ENCODE data around the gene BTBD1.
"Not testable (repeated sequence)": the region's sequence is repeated elsewhere in the genome, so short reads cannot be mapped to it uniquely, and the experiment has no call there.

BTBD1 gene

GRCh38 chr15:83105440-83105839 is 38.4 kb upstream of the BTBD1 start:
- Mint-ChIP-seq H3K36me3 (no peaks in the 10 kb centered on the region), H3K9me3 (ENCODE audit: low read depth) (no peaks in the 10 kb centered on the region), H3K27me3 (peaks cover 36% of the 10 kb centered on the region), H3K4me1 (ENCODE audit: low read depth) (peaks cover 16% of the 10 kb centered on the region), H3K4me3 (peak overlapping the region; percentile 22), H3K27ac (no peak overlapping the region)

DNA sequence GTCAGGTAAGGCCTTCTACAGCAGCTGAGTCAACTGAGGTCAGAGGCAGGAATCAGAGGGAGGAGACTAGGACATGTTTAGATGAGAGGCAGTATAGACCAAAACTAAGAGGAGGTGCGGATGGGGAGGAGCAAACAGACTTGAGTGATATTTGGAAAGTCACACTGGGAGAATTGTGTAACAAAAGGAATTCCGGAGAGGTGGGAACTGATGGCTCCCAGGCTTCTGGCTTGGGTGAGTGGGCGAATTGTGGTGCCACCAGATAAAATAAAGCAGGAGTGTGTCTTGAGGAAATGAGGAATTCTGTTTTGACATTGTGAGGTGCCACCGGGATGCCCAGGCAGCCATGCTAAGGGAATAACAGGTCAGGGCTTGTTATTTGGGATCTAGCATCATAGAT is 37.1 kb upstream of the BTBD1 start:
- Mint-ChIP-seq H3K27me3 (peaks cover 29% of the 10 kb centered on the region), H3K27ac (no peak overlapping the region), H3K36me3 (no peaks in the 10 kb centered on the region), H3K9me3 (ENCODE audit: low read depth) (no peaks in the 10 kb centered on the region), H3K4me1 (ENCODE audit: low read depth) (peaks cover 15% of the 10 kb centered on the region), H3K4me3 (no peak overlapping the region)

GRCh38 chr15:83102346-83102745 is 35.3 kb upstream of the BTBD1 start:
- no peaks in the 10 kb centered on the region for H3K9me3 Mint-ChIP-seq (ENCODE audit: low read depth)
- no peak overlapping the region for H3K4me3 Mint-ChIP-seq

DNA sequence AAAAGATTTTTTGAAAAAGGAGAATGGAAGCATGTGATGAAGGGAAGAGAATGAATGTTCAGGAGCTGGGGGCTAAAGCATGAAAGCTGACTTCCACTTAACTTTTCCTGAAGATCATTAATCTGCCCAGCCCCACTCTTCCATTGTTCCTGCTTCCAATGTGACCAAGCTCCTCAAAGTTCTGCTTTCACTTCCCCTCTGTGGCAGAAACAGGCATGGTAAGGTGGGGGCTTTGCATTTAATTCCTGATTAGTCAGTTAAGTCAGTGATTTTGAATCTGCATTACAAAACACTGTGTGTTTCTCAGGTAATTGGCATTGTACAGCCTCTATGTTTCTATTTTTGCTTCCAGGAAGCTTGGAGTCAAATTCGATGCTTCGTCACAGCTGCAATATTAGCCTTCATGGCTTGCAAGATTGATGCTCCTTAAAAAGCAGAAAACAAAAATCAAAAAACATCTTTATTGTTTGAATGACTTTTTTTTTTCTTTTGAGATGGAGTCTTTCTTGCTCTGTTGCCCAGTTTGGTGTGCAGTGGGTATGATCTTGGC is 33.1 kb upstream of the BTBD1 start:
- Mint-ChIP-seq H3K27ac (no peak overlapping the region), H3K4me1 (ENCODE audit: low read depth) (no peaks in the 10 kb centered on the region), H3K36me3 (peaks cover 6% of the 10 kb centered on the region), H3K4me3 (no peak overlapping the region), H3K9me3 (ENCODE audit: low read depth) (no peaks in the 10 kb centered on the region), H3K27me3 (peaks cover 19% of the 10 kb centered on the region)

More at GRCh38 chr15:83102346-83102745, 35.3 kb upstream of the BTBD1 start:
- peaks cover 22% of the 10 kb centered on the region for H3K27me3 Mint-ChIP-seq
- H3K4me1 Mint-ChIP-seq (ENCODE audit: low read depth): peaks cover 3% of the 10 kb centered on the region
- no peak overlapping the region for H3K27ac Mint-ChIP-seq
- peaks cover 3% of the 10 kb centered on the region for H3K36me3 Mint-ChIP-seq

GRCh38 chr15:83099290-83099689 is 32.2 kb upstream of the BTBD1 start:
- no peak overlapping the region for H3K4me3 Mint-ChIP-seq
- peaks cover 18% of the 10 kb centered on the region for H3K27me3 Mint-ChIP-seq
- H3K27ac Mint-ChIP-seq: no peak overlapping the region

DNA sequence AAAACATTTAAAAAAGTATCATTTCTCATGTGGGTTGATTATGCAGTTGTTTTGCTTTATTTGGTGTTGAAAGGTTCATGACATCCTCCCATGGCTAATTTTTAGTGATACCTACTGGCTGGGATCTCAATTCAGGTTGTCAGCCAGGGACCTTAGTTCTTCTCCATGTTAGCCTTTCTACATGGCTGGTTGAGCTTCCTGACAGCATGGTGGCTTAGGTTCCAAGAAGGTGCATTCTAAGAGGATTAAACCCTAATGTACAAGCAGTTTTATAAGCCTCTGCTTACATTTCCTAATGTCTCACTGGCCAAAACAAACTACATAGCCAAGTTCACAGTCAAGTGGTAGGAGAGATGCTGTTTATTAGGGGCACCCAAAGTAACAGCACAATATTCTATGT is 31.0 kb upstream of the BTBD1 start:
- Mint-ChIP-seq H3K27me3 (peaks cover 13% of the 10 kb centered on the region), H3K9me3 (ENCODE audit: low read depth) (no peaks in the 10 kb centered on the region), H3K36me3 (peaks cover 6% of the 10 kb centered on the region), H3K4me1 (ENCODE audit: low read depth) (no peaks in the 10 kb centered on the region), H3K27ac (no peak overlapping the region), H3K4me3 (no peak overlapping the region)

More at GRCh38 chr15:83099290-83099689, 32.2 kb upstream of the BTBD1 start:
- no peaks in the 10 kb centered on the region for H3K9me3 Mint-ChIP-seq (ENCODE audit: low read depth)
- H3K4me1 Mint-ChIP-seq (ENCODE audit: low read depth): no peaks in the 10 kb centered on the region
- H3K36me3 Mint-ChIP-seq: peaks cover 6% of the 10 kb centered on the region

DNA sequence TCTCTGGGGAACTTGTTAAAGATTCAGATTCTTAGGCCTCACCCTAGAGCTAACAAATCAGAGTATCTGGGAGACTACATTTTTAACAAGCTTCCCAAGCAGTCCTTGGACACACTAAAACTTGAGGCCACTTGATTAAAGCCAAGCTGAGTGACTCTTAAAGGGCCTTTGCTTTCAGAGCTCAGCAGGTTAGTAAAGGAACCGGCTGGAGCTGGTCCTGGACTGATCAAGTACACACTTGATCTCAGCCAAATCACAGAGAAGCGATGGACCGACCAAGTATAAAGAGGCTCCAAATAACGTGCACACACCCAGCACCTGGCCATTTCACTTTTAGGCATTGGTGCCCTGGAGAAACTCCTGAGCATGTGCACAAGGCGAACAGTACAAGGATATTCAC is 27.5 kb upstream of the BTBD1 start:
- no peaks in the 10 kb centered on the region for H3K9me3 Mint-ChIP-seq (ENCODE audit: low read depth)
- H3K36me3 Mint-ChIP-seq: peaks cover 6% of the 10 kb centered on the region
- peaks cover 3% of the 10 kb centered on the region for H3K27me3 Mint-ChIP-seq
- H3K4me1 Mint-ChIP-seq (ENCODE audit: low read depth): peaks cover 5% of the 10 kb centered on the region
- H3K4me3 Mint-ChIP-seq: no peak overlapping the region
- no peak overlapping the region for H3K27ac Mint-ChIP-seq

GRCh38 chr15:83092309-83092976 is 25.4 kb upstream of the BTBD1 start:
- Mint-ChIP-seq H3K4me3 (no peak overlapping the region), H3K36me3 (peaks cover 3% of the 10 kb centered on the region), H3K4me1 (ENCODE audit: low read depth) (peaks cover 5% of the 10 kb centered on the region), H3K9me3 (ENCODE audit: low read depth) (no peaks in the 10 kb centered on the region), H3K27ac (peak overlapping the region; percentile 30), H3K27me3 (peaks cover 7% of the 10 kb centered on the region)

GRCh38 chr15:83091965-83092308 is 24.9 kb upstream of the BTBD1 start:
- H3K9me3 Mint-ChIP-seq (ENCODE audit: low read depth); H3K36me3 Mint-ChIP-seq; H3K4me1 Mint-ChIP-seq (ENCODE audit: low read depth); H3K27me3 Mint-ChIP-seq; H3K4me3 Mint-ChIP-seq: not testable (repeated sequence)
- H3K27ac Mint-ChIP-seq: peak overlapping the region; percentile 18

GRCh38 chr15:83090465-83090864 is 23.4 kb upstream of the BTBD1 start:
- Mint-ChIP-seq H3K4me3 (no peak overlapping the region), H3K9me3 (ENCODE audit: low read depth) (no peaks in the 10 kb centered on the region), H3K27ac (no peak overlapping the region), H3K4me1 (ENCODE audit: low read depth) (peaks cover 5% of the 10 kb centered on the region), H3K36me3 (no peaks in the 10 kb centered on the region), H3K27me3 (peaks cover 5% of the 10 kb centered on the region)

- Mint-ChIP-seq H3K36me3 (no peaks in the 10 kb centered on the region), H3K27me3 (peaks cover 5% of the 10 kb centered on the region), H3K9me3 (ENCODE audit: low read depth) (no peaks in the 10 kb centered on the region), H3K27ac (no peak overlapping the region), H3K4me1 (ENCODE audit: low read depth) (peaks cover 5% of the 10 kb centered on the region), H3K4me3 (no peak overlapping the region)
Observed at GRCh38 chr15:83088876-83089275, 21.8 kb upstream of the BTBD1 start.

GRCh38 chr15:83087576-83087975 is 20.5 kb upstream of the BTBD1 start:
- Mint-ChIP-seq H3K4me3 (no peak overlapping the region), H3K9me3 (ENCODE audit: low read depth) (no peaks in the 10 kb centered on the region), H3K27ac (no peak overlapping the region), H3K36me3 (no peaks in the 10 kb centered on the region), H3K27me3 (peaks cover 7% of the 10 kb centered on the region), H3K4me1 (ENCODE audit: low read depth) (peaks cover 5% of the 10 kb centered on the region)

- not testable (repeated sequence) for H3K4me1 Mint-ChIP-seq (ENCODE audit: low read depth); H3K4me3 Mint-ChIP-seq; H3K9me3 Mint-ChIP-seq (ENCODE audit: low read depth); H3K27me3 Mint-ChIP-seq; H3K27ac Mint-ChIP-seq; H3K36me3 Mint-ChIP-seq
Observed at GRCh38 chr15:83085864-83086552, 19.0 kb upstream of the BTBD1 start.

DNA sequence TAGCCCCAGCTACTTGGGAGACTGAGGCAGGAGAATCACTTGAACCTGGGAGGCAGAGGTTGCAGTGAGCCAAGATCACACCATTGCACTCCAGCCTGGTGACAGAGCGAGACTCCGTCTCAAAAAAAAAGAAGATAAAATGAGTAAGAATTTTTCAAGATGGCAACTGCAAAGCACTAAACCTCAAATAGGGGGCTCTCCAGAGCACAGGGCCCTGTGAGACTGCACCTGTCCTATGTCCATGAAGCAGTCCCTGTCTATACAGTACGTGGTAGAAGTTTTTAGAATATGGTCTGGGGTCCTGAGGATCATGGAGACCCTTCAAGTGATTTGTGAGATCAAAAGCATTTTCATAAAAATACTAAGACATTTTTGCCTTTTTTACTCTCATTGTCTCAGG is 18.4 kb upstream of the BTBD1 start:
- H3K27me3 Mint-ChIP-seq; H3K36me3 Mint-ChIP-seq; H3K4me1 Mint-ChIP-seq (ENCODE audit: low read depth); H3K27ac Mint-ChIP-seq; H3K9me3 Mint-ChIP-seq (ENCODE audit: low read depth); H3K4me3 Mint-ChIP-seq: not testable (repeated sequence)

- H3K4me1 Mint-ChIP-seq (ENCODE audit: low read depth): no peaks in the 10 kb centered on the region
- no peaks in the 10 kb centered on the region for H3K36me3 Mint-ChIP-seq
- H3K9me3 Mint-ChIP-seq (ENCODE audit: low read depth): no peaks in the 10 kb centered on the region
- H3K4me3 Mint-ChIP-seq: no peak overlapping the region
- no peak overlapping the region for H3K27ac Mint-ChIP-seq
- peaks cover 9% of the 10 kb centered on the region for H3K27me3 Mint-ChIP-seq
Observed at GRCh38 chr15:83082730-83083386, 15.8 kb upstream of the BTBD1 start.
